Colonic mucosa (tissue), 4 donors: Measurements from ENCODE around the gene C1QTNF5. TPM values are rescaled to one million over a fixed set of nuclear protein-coding genes. Genes with fewer than 3 reads are reported as not detected.

Experiments
- DNase-seq: peaks from one replicate; pipeline ENCODE4 v3.0.0-alpha.2; 2020
- H3K27ac ChIP-seq: fragments of 200-600 bp; one replicate; pipeline ENCODE4 v1.8.0; 2021
- H3K27me3 ChIP-seq: fragments of 200-600 bp; one replicate; pipeline ENCODE4 v1.8.0; 2021
- H3K36me3 ChIP-seq: fragments of 200-600 bp; one replicate; pipeline ENCODE4 v1.8.0; 2021
- H3K4me1 ChIP-seq: fragments of 200-600 bp; one replicate; pipeline ENCODE4 v1.8.0; 2021; ENCODE audit warnings: mild to moderate bottlenecking
- H3K4me3 ChIP-seq: fragments of 200-600 bp; one replicate; pipeline ENCODE4 v1.8.0; 2021
- H3K9ac ChIP-seq, 2 donors: one replicate each; pipeline ENCODE4 v1.7.0; 2013; ENCODE audit warnings: control low read depth in 2 of 2, low read depth in 2 of 2, low read length in 2 of 2
- H3K9me3 ChIP-seq: fragments of 200-600 bp; one replicate; pipeline ENCODE4 v1.8.0; 2021
- intact Hi-C: fragments of 100-400 bp; cut with DNase I; formaldehyde crosslinking; loops from one replicate; pipeline ENCODE4 v1.14.1; 2022
- total RNA-seq, 2 donors: library from RNA; stranded (reverse); fragmentation: NEBNext Ultra II Directional in 1 of 2; extraction: Animal tissue kit (Norgen Biotek cat#: 25700) in 1 of 2; gene quantifications; one replicate each; pipeline ENCODE4 v1.2.1, GENCODE V29; 2021
- TF ChIP-seq, protein P1 (sequence below): fragments of 200-600 bp; IDR thresholded peaks from one replicate; pipeline ENCODE4 v1.8.0; 2022; ENCODE audit warnings: antibody characterized with exemption, mild to moderate bottlenecking
- donor health status: healthy.
- donor health status: DM: no; HTN: no; CAD: no.
- donor health status: DM: no; HTN: no; CAD: no.

The C1QTNF5 gene
- total RNA-seq, 2 donors from 2014 or later = 5.3 to 8.7 TPM

DNA sequence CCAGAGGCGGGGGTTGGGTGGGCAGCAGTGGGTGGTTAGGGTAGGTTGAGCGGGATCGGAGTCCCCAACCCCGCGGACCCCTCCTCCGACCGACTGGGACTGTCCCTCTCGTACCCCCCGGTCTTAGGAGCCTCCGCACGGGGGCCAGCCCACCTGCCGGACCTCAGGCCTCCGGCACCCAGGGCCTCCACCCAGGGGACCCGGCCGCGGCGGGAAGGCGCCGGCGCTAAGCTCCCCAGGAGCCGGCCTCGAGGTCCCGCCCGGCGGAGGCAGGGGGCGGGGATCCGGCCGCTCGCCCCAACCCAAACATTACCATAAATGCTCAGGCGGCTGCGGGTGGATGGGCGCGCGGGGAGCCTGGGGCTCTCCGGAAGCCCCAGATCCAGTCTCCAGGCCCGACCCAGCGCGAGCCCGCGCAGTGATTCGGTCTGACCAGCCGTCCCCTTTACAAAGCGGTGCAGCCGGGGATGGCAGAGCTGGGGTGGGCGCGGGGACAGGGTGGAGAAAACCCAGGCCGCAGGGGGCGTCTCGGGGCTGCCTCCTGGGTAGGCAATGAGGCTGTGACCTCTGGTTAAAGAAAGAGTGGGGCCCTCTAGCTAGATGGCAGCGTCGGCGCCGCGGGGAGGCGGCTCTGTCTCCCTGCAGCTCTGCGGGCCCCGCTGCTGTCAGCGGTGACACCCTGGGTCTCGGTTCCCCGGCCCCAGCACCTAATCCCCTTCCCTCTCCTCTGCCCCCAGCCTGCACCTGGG lies 19.7 kb downstream of the C1QTNF5 start:
- no peaks in the 10 kb centered on the region for H3K9me3 ChIP-seq
- intact Hi-C loops = no loop called here
- peak overlapping the region; percentile 62 for H3K27ac ChIP-seq
- H3K4me1 ChIP-seq = peaks cover 8% of the 10 kb centered on the region
- peak overlapping the region; percentile 39 for H3K4me3 ChIP-seq
- peaks cover 15% of the 10 kb centered on the region for H3K27me3 ChIP-seq
- peak overlapping the region; percentile 70 to 71 for H3K9ac ChIP-seq
- DNase-seq = peak; percentile 56
- TF ChIP-seq, protein P1, sequence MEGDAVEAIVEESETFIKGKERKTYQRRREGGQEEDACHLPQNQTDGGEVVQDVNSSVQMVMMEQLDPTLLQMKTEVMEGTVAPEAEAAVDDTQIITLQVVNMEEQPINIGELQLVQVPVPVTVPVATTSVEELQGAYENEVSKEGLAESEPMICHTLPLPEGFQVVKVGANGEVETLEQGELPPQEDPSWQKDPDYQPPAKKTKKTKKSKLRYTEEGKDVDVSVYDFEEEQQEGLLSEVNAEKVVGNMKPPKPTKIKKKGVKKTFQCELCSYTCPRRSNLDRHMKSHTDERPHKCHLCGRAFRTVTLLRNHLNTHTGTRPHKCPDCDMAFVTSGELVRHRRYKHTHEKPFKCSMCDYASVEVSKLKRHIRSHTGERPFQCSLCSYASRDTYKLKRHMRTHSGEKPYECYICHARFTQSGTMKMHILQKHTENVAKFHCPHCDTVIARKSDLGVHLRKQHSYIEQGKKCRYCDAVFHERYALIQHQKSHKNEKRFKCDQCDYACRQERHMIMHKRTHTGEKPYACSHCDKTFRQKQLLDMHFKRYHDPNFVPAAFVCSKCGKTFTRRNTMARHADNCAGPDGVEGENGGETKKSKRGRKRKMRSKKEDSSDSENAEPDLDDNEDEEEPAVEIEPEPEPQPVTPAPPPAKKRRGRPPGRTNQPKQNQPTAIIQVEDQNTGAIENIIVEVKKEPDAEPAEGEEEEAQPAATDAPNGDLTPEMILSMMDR = no peak
- H3K36me3 ChIP-seq = no peaks in the 10 kb centered on the region

DNA sequence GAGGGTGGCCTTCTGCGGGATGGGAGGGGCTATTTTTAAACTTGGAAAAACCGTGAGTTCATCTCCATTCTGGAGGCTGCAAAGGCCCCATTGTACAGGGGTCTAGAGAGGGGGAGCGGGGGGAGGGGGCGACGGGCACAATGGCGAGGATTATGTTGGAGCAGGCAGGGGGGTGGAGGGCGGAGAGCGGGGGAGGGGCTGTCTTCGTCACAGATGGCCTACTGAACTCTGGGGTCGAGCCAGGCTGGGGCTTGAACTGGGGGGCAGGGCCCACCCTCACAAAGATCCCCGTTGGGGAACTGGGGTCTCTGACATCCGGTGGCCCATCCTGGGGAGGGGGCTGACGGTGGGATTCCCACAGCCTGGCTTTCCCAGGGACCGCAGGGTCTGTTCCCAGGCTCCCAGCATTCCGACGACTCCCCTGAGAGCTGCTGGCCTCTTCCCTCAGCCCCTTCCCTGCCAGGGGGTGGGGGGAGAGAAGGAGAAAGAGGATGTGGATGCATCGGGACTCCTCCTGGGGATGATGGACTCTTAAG lies 20.4 kb downstream of the C1QTNF5 start:
- H3K4me3 ChIP-seq = peak overlapping the region; percentile 39
- H3K9ac ChIP-seq = peak overlapping the region; percentile 4 to 71
- no peaks in the 10 kb centered on the region for H3K36me3 ChIP-seq
- H3K27ac ChIP-seq = peak overlapping the region; percentile 62
- TF ChIP-seq, protein P1 = no peak
- H3K27me3 ChIP-seq = peaks cover 22% of the 10 kb centered on the region
- intact Hi-C loops = no loop called here
- peaks cover 10% of the 10 kb centered on the region for H3K4me1 ChIP-seq
- no peak for DNase-seq
- no peaks in the 10 kb centered on the region for H3K9me3 ChIP-seq

GRCh38 chr11:119319700-119320239 lies 20.9 kb downstream of the C1QTNF5 start:
- Histone ChIP-seq H3K27ac (peak overlapping the region; percentile 62), H3K9me3 (no peaks in the 10 kb centered on the region), H3K9ac (peak overlapping the region in 1 of 2 donors; percentile 47), H3K27me3 (peaks cover 26% of the 10 kb centered on the region), H3K4me3 (no peak overlapping the region), H3K4me1 (peaks cover 15% of the 10 kb centered on the region), H3K36me3 (no peaks in the 10 kb centered on the region)
- TF ChIP-seq, protein P1 = no peak
- intact Hi-C loops = no loop called here
- DNase-seq = no peak

DNA sequence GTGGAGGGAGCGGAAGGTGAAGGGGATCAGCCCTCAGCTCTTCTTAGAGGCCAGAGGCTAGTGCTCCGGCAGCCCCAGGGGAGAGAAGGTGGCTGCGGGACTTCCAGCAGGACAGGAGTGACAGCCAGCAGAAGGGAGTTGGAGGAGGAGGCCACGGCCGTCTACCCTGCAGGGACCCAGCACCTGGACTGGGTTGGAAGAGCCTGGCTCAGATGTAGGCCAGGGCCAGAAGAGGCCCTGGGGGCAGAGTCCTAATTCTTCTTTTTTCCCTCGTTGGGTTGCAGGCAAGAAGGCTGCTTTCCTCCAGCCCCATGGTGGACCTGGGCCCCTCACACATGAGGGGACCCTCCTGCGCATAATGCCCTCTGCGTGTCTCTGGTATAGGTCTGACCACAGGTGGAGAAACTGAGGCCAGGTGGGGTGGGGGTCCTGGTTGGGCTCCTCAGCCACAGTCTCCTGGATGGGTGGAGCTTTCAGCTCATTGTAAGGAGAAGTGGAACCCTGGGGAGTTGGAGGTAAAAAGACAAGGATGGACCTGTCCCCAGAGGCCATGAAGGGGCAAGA lies 21.5 kb downstream of the C1QTNF5 start:
- Histone ChIP-seq H3K27me3 (peaks cover 30% of the 10 kb centered on the region), H3K4me1 (peaks cover 15% of the 10 kb centered on the region), H3K4me3 (no peak overlapping the region), H3K9me3 (no peaks in the 10 kb centered on the region), H3K36me3 (no peaks in the 10 kb centered on the region), H3K9ac (peak overlapping the region in 1 of 2 donors; percentile 47), H3K27ac (peak overlapping the region; percentile 23)
- TF ChIP-seq, protein P1 = no peak
- DNase-seq = no peak
- intact Hi-C loops = no loop called here

DNA sequence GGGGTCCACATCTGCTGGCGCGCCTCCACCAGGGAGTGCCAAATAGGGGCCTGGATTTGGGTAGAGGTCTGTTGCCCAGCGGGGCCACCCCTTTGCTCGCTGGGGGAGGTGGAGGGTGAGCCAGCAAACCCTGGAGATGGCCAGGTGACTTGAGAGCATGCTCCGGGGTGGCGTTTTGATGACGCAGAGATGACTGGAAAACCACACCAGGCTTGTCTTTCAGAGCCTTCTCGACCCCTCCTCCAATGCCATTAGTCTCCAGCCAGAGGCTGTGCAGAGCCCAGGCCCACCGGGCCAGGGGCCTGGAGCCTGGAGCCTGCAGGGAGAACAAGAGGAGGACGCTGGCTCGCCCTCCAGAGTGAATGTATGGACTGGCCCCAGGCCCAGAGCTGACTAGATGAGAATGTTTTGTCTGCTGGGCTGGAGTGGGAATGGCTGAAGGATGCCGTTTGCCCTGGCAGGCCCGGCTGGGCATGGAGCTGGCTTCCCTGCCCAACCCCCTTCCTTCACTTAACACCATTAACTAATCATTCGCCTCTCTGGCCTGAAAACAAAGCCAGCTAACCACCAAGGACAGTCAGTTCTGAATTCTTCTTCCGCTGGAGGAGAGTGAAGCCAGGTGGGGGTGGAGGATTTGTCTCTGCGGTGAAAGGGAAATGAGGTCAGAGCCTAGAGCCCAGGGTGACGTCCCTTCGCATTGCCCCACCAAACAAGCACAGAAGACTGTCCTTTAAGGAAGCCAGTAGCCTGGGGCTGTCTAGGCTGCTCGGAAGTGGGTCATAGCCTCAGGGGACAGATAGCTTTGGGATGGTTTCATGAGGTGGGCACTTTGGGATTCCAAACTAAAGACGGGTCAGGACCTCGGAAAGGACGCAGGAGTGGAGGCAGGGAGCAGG lies 22.2 kb downstream of the C1QTNF5 start:
- no peak for DNase-seq
- intact Hi-C loops = no loop called here
- H3K4me3 ChIP-seq = no peak overlapping the region
- H3K4me1 ChIP-seq = peaks cover 15% of the 10 kb centered on the region
- H3K36me3 ChIP-seq = no peaks in the 10 kb centered on the region
- TF ChIP-seq, protein P1 = no peak
- H3K9me3 ChIP-seq = no peaks in the 10 kb centered on the region
- H3K27me3 ChIP-seq = peaks cover 30% of the 10 kb centered on the region
- H3K27ac ChIP-seq = peak overlapping the region; percentile 23
- peak overlapping the region in 1 of 2 donors; percentile 21 for H3K9ac ChIP-seq
